T-helper 1 cell (primary cell): ENCODE results near the gene DNAJC22.

ENCODE experiments used
- DNase-seq, 5 donors: peaks; one replicate each; pipeline ENCODE4 v3.0.0-alpha.2; 2012 to 2020

DNAJC22 gene

DNA sequence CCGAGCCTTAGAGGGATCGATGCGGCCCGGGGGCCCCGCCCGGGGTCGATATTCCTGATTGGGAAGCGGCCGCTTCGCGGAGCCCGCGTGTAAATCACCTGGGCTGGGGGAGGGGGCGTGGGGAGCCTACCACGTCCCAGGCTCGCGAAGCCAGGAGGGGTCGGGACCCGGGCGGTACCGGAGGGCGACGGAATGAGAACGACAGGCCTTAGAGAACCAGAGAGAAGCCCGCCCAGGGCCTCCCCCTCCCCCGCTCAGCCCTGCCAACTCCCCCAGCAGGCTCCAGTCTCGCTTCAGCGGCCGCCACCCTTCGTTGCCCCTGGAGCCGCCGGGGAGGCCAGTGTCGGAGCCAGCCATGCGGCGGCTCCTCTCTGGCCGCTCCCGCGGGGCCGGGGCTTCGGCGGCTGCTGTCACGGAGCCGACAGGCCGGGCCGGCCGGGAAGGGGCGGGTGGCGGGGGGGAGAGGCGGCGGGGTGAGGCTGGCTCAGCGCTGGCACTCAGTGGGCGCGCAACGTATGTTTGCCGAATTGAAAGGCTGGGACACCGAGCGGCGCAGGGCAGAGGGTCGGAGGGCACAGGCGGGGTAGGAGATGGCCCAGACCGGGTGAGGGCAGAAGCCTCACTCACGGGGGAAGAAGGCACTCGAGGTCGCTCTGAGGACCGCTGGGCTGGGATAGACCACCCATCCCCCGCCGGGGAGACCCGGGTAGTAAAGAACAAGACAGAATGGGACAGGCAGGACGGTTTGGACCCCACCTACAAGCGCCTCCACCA is 1.4 kb upstream of the DNAJC22 start:
- no peak for DNase-seq

DNA sequence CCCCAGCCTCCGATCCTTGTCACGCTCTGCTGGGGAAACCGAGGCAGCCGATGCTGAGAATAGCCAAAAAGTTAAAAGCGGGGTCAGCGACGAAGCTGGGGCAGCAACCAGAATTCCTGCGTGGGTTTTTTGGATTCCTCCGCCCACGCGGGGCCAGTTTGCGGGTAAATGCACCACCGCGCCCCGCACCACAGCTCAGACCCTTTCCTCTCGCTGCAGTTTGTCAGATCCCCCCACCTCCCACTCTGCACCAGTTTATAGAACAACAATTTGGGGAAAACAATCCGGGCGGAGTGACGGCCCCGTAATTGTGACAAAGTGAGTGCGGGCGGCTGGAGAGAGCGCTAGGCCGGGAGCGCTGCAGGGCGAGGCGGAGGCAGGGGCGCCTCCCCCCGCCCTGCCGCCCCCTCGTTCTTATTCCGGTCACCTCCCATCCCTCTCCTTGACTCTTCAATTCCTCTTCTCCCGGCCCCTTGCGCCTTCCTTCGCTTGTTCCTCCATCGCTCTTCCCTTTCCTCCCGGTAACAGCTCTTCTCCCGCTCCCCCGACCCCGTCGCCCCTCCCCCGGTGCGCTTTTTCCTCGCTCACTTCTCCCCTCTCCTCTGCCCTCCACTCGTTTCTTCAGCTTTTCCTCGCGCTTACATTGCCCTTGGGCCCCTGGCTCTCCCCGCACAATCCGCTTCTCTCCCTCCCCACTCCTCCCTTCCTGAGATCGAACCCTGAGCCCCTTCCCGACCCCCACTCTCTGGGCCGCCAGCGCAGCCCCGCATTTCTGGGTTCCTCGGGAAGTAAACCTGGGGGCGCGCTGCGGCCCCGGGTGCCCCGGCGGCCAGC is 646 bp upstream of the DNAJC22 start:
- DNase-seq: no peak

DNA sequence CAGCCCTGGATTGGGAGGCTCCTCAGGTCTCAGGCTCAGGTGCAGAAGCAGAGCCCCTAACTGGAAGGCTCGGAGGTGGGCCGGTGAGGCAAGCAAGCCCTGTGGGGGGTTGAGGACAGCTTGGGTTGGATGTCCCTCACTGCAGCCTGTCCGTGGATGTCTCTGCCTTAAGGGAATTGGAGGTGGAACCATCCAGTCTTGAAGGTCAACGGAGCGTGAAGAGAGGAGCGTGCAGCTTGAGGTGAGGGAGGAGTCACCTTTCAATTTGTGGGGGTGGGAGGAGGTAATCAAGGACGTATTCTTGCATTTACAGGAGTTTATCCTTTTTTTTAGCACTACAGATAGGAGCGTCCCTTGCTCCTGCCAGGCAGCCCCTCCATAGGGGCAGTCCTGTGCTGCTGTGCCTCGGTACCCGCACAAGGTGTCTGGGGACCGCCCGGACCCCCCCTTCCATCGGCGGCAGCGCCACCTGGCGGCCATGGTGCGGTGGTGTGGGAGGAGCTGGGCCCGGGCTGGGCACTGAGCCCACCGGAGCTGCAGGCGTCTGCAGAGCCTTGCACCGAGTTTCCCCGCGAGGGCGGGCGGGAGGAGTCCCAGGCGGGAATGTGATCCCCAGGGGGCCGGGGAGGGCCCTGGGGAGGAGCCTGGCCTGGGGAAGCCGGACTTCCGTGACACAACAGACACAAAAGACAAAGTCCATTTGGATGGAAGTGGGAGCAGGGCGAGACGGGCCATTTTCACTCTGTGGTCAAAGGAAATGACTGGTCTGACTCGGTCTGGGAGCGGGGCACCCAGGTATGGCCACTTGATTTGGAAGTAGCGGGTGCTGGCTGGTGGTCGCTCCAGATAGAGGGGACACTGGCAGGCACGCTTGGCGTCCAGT is 864 bp downstream of the DNAJC22 start:
- DNase-seq: peak; percentile 58 to 73 (median 70)

DNA sequence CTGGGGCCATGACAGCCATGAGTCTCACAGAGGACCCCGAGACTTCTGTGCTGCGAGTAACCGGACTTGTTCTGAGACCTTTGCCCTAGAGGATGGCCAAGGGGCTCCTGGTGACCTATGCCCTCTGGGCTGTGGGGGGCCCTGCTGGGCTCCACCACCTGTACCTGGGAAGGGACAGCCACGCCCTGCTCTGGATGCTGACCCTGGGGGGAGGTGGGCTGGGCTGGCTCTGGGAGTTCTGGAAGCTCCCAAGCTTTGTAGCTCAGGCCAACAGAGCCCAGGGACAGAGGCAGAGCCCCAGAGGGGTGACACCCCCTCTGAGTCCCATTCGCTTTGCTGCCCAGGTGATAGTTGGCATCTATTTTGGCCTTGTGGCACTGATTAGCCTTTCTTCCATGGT is 2.1 kb downstream of the DNAJC22 start:
- no peak for DNase-seq

DNA sequence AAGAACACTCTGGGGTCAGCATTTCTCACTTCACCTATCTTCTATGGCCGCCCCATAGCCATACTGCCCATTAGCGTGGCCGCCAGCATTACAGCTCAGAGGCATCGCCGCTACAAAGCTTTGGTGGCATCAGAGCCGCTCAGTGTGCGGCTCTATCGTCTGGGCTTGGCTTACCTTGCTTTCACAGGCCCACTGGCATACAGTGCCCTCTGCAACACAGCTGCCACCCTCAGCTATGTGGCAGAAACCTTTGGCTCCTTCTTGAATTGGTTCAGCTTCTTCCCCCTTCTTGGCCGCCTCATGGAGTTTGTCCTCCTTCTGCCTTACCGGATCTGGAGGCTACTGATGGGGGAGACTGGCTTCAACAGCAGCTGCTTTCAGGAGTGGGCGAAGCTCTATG is 2.6 kb downstream of the DNAJC22 start:
- DNase-seq: no peak

DNA sequence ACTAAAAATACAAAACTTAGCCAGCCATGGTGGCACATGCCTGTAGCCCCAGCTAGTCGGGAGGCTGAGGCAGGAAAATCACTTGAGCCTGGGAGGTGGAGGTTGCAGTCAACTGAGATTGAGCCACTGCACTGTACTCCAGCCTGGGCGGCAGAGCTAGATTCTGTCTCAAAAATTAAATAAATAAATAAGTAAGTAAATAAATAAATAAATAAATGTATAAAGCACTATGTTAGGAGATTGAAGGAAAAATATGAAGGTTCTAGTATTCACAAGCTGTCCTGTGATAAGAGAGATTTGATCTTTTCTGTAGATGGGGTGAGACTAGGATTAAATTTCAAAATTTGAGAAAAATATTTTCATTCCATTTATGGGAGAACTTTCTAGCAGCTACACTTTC is 5.7 kb downstream of the DNAJC22 start:
- DNase-seq: no peak

DNA sequence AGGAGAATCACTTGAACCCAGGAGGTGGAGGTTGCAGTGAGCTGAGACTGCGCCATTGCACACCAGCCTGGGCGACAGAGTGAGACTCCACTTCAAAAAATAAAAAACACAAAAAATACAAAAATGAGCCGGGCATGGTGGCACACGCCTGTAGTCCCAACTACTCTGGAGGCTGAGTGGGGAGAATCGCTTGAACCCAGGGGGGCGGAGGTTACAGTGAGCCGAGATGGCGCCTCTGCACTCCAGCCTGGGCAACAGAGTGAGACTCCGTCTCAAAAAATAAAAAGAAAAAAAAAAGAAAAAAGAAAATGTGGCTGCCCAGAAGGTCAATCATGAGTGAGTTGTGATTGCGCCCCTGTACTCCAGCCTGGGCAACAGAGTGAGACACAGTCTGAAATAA is 9.2 kb downstream of the DNAJC22 start:
- no peak for DNase-seq

DNA sequence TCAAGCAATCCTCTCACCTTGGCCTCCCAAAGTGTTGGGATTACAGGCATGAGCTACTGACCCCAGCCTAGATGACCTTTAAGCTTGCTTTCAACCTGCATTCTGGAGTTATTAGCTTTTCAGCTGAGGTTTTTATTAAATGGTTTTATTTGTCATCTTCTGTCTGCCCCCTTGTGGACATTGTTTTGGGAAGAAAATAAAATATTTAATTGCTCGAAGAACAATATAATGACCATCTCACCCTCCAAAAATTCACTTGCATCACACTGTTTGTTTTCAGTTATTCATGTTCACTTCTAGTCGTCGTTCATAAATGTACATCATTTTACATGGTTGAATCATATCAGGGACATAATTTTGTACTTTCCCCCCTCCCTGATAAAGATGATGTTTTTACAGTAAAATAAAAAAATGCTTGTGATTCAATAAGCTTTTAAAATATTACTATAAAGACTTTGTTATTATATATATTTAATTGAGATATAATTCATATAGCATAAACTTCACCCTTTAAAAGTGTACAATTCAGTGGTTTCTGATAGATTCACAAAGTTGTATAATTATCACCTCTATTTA is 10.5 kb downstream of the DNAJC22 start:
- no peak for DNase-seq

DNA sequence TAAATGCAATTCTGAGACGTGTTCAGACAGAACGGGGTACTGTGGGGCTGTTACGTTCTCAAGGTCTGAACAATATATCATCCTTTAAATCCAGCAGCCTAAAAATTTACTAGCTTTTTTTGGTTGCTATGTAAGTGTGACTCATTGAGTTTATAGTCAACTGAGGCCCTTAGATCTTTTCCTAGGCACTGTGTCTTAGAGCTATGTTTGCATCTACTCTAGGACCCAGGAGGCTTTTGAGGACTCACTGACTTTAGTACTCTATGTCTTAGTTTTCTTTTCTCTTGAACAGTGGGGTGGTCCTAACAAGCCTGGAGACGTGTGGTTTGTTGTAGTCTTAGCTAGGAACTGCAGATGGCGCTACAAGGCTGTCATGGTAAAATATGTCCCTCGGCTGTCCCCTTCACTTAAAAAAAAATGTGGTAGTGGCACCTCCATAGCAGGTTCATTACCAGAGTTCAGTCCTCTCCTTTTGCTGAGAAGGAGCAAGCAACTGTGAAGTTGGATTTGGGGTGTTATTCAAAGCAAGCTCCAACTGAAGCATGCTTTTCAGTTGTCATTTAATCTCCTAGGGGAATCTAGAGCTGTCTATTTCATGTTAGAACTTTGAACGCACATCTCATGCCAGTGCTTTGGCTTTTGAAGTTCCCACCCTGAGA is 11.9 kb downstream of the DNAJC22 start:
- DNase-seq: peak in 3 of 5 donors; percentile 21 to 66 (median 53)

DNA sequence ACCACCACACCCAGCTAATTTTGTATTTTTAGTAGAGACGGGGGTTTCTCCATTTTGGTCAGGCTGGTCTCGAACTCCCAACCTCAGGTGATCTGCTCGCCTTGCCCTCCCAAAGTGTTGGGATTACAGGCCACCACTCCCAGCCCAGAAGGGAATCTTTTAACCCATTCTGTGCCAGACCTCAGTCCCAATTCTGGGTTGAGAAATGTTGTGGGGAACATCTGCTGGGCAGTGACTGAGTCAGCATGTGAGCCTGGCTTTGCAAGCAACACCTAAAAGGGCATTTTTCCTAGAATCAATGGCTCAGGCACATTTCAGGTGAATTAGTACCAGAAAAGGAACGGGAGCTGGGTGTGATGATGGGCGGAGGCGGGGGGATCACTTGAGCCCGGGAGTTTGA is 13.0 kb downstream of the DNAJC22 start:
- DNase-seq: no peak

DNA sequence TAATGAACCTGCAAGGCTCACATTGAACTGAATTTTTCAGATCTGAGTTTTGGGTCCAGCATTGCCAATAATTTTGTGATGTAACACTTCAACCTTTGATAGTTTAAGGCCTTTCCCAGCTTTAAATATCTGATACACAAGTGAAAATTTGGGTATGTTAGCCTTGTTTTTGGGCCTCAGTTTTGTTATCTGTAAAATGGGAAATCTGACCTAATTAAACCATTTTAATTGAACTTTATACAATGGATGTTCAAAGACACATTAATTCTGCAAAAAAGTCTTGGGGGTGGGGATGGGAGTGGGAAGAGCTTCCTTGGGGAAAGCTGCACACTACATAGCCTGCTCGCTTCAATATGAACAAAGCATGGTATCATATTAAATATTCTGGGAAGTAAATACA is 15.4 kb downstream of the DNAJC22 start:
- no peak for DNase-seq

DNA sequence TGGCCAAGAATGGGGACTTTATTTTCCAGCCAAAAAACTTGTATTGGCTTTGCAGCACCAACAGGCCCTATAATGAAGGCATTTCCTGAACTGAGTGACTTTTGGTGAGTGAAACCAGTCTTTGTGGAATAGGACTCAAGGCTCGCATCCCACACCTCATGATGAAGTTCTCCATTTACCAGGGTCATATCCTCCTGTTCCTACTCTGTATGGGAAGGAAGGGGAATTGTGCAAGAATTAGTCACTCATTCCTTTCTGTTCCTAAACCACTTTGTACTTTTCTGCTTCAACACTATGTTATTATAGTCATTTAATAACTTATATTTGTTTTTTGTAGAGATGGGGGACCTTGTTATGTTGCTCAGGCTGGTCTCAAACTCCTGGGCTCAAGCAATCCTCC is 18.3 kb downstream of the DNAJC22 start:
- DNase-seq: no peak

DNA sequence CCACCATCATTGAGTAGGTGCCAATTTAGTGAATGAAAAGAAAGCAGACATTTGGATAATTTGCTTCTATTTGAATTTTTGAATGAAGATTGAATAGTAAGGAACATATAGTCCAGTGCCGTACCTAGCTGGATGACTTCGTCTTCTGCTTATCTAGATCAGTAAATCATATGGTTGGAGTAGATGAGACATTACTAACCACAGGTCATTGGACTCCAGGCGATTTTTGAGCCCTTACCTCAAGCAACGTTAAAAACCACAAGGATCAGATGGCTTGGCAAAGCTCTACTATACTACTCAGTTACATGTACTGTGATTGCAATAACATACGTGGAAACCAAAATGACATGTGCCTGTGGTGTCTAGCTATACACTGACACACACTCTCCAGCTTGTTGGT is 18.9 kb downstream of the DNAJC22 start:
- DNase-seq: no peak

DNA sequence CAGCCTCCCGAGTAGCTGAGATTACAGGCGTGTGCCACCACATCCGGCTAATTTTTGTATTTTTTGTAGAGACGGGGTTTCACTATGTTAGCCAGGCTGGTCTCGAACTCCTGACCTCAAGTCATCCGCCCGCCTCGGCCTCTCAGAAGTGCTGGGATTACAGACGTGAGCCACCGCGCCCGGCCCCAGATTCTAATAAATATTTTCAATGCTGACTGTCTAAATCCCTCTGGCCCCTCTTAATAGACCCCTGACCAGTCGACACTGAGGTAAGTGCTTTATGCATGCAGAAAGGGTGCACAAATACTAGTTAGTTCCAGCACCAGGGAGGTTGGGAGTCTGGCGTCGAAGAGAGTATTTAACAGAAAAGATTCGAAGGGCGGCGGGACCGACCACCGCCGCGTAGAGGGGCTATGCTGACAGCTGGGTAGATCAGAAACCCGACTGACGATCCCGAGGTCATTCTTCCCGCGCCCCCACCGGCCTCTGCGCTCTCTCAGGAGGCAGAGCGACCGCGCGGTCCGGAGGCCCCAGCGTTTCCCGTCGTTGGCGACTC is 19.5 kb downstream of the DNAJC22 start:
- DNase-seq: no peak

DNA sequence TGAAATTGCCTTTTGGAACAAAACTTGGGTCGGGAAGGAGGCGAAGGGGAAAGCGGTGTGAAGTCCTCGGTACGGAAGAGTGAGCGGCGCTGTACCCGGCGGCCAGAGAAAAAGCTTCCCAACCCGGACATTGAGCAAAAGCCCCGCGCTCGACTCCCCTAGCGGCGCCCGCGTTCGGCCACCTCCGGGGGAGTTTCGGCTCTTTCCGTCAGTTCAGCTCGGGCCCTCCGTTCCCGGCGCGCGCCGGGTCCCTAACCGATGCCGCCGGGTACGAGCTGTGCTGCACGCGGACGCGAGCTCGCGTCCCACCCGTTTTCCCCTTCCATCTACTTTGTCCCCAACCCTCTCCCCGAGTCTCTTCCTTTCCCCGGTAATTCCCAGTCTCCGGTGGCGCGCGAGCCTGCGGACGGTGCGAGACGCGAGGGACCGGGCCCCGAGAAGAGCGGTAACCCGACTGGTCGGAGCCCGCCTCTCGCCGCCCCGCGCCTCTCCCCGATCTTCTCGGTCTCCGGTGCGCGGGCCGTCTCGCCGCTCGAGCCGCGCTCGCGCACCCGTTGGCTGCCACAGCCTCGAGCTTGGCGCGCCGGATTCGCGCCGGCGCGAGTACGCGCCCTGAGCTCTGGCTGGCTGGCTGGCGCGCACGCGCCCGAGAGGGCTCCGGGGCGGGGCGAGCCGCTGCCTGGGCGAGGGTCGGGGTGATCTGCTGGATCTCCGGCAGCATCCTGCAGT is 20.1 kb downstream of the DNAJC22 start:
- peak; percentile 69 to 92 (median 79) for DNase-seq

DNA sequence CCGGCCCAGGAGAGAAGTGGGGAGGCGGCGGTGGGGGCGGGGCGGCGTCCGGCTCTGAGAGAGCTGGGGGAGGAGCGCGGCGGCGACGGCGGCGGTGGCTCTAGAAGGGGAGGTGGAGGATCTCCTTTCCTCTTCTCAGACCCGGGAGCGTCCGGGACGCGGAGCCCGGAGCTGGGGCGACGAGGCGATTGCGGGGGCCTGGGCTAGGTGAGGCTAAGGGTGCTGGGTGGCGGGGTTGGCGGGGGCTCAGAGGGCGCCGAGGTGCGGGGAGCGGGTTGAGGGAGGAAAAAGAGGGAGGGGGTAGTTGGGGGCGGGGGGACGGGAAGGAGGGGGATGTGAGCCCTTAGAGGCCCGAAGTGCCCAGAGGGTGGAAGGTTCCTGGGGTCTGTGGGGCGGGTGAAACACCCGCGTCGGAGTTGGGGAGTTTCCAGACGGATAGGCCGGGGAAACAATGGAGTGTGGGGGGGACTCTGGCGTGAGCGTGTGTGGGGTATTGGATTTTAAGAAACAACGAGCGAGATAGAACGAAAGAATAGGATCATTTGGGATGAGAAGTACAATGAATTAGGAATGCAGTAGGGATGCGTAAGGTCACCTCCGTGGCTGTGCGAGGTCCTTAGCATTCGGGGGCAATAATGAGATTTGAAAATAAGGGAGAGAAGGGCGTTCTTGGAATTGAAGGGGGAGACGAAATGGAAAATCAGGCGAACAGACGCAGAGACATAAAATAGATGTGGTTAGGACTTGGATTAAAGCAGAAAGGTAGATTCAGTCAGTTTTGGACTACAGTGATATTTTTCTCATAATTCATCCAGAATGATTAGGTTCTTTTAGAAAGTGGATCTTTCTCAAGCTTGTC is 20.9 kb downstream of the DNAJC22 start, which contains the start of gene SPATS2:
Gene SPATS2 (plus strand): TSS at position 82 of the 859 bp plus-strand sequence. CDS start 93,551 bp downstream, outside the sequence.
- DNase-seq: no peak

DNA sequence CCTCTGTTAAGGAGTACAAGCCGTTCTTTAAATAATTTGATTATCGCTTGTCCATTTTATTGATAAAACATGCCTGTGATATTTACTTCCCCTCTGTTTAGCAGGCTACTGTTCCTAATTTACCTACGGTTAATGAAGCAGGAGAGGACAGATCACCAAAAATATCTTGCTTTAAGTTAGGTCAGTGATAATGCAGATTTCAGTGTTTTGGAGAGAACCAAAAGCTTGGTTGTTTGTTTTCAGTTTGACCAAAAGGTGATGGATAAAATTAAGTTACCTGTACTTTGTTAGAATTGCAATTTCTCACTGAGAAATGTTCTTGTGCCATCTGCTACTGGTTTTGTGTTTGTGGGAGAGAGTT is 21.5 kb downstream of the DNAJC22 start:
- no peak for DNase-seq

DNA sequence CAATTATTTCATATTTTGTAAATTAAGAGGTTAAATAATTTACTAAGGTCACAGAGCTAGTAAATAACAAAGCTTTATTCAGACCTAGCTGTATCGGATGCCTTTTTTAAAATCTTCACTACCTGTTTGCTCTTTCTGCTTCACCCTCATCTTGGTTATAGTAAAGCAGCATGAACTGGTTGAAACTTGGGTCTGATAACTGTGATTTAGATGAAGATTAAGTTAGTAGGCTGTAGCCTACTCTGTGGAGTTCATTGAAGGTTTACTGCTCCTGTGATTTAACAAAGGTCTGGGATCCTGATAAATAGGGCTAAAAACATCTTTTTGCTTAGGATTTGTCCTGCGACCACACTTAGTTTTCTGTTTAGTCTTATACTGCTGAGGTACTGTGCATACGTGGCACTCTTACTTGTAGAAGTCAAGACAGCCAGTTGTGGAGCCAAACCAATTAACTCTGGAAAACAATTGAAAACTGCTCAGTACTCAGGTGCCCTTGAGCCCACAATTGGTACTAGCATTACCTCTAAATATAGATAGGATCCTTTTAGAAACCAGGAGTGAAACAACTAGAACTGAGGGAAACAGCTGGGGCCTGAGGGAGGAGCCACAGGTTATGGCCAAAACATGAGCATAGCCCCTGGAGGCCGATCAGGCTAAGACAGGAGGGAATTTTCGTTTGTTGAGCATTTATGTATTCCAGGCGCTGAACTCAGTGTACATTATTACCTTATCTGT is 22.9 kb downstream of the DNAJC22 start:
- DNase-seq: peak in 1 of 5 donors; percentile 22

DNA sequence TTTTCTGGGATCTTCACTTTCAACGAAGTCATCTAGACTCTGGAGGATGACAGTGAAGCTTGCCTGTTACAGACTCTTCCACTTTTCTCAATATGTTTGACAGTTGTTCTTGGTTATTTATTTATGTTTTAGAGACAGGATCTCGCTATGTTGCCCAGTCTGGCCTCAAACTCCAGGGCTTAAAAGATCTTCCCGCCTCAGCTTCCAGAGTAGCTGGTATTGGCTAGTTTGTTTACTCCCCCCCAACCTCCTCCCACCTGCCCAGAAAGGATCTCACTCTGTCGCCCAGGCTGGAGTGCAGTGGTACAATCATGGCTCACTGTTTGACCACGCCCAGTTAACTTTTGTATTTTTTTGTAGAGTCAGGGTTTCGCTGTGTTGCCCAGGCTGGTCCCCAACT is 23.9 kb downstream of the DNAJC22 start:
- no peak for DNase-seq
